OCI-LY7 (cell line): Measurements from ENCODE around the gene RAB27B. TPM values are rescaled to one million over a fixed set of nuclear protein-coding genes. Genes with fewer than 3 reads are reported as not detected.

Experiments
- BruUV-seq: library from RNA; stranded (reverse); fragments of 400-500 nt; replicated peaks from 2 replicates; lab custom pipeline; 2021; lab: Mats Ljungman, UMichigan
- CTCF ChIA-PET: fragments of 300-600 bp; sonication (Branson Sonifier 250); formaldehyde crosslinking; loops from one replicate; lab custom pipeline; 2022; ENCODE audit warnings: antibody characterized with exemption; ENCODE audit not compliant: unreplicated experiment; lab: Charles Lee
- POLR2A ChIA-PET: fragments of 300-600 bp; sonication (Branson Sonifier 250); formaldehyde crosslinking; loops from one replicate; lab custom pipeline; 2022; ENCODE audit warnings: antibody characterized with exemption; lab: Charles Lee
- DNase-seq: peaks from one replicate; pipeline ENCODE4 v3.0.0-alpha.2; 2015; ENCODE audit warnings: low spot score
- H2AFZ ChIP-seq: fragments of 200-600 bp; sonication (generic), shearing (Covaris generic); 2 replicates; pipeline ENCODE4 v1.6.1; 2014; ENCODE audit warnings: mild to moderate bottlenecking, antibody characterized with exemption, low read length, moderate library complexity
- H3K27ac ChIP-seq: fragments of 200-600 bp; sonication (generic); 2 replicates; pipeline ENCODE4 v1.5.1; 2014; ENCODE audit warnings: mixed run types, low read depth, mild to moderate bottlenecking, moderate library complexity, low read length, inconsistent platforms; ENCODE audit not compliant: poor library complexity, severe bottlenecking
- H3K36me3 ChIP-seq: fragments of 200-600 bp; sonication (generic); 2 replicates; pipeline ENCODE4 v1.6.1; 2014; ENCODE audit warnings: mild to moderate bottlenecking, antibody characterized with exemption, low read length, moderate library complexity, mixed read lengths; ENCODE audit not compliant: insufficient read depth
- H3K4me1 ChIP-seq: fragments of 200-600 bp; sonication (generic); 2 replicates; pipeline ENCODE4 v1.5.1; 2014; ENCODE audit warnings: mild to moderate bottlenecking, low read length; ENCODE audit not compliant: insufficient read depth, poor library complexity, severe bottlenecking
- H3K4me2 ChIP-seq: fragments of 200-600 bp; sonication (generic); 2 replicates; pipeline ENCODE4 v1.6.1; 2014; ENCODE audit warnings: mild to moderate bottlenecking, low read length
- H3K4me3 ChIP-seq: fragments of 200-600 bp; sonication (generic); 2 replicates; pipeline ENCODE4 v1.5.1; 2014; ENCODE audit warnings: mild to moderate bottlenecking, low read depth, low read length; ENCODE audit not compliant: poor library complexity, severe bottlenecking
- H3K79me2 ChIP-seq: fragments of 200-600 bp; sonication (generic); 2 replicates; pipeline ENCODE4 v1.6.1; 2016; ENCODE audit warnings: low read depth, mild to moderate bottlenecking, low read length, moderate library complexity, mixed read lengths; ENCODE audit not compliant: insufficient read depth
- H3K9me2 ChIP-seq: fragments of 200-600 bp; sonication (generic); 2 replicates; pipeline ENCODE4 v1.6.1; 2016; ENCODE audit warnings: mild to moderate bottlenecking, low read length, mixed read lengths; ENCODE audit not compliant: insufficient read depth
- H3K9me3 ChIP-seq: fragments of 200-600 bp; sonication (generic); 2 replicates; pipeline ENCODE4 v1.6.1; 2014; ENCODE audit warnings: mild to moderate bottlenecking, mixed run types, low read length, mixed read lengths
- H4K20me1 ChIP-seq: fragments of 200-600 bp; sonication (generic); 2 replicates; pipeline ENCODE4 v1.6.1; 2014; ENCODE audit warnings: mild to moderate bottlenecking, antibody characterized with exemption, low read length, moderate library complexity, mixed read lengths; ENCODE audit not compliant: insufficient read depth
- EZH2phosphoT487 ChIP-seq: fragments of 200-600 bp; sonication (generic); IDR thresholded peaks from 2 replicates; pipeline ENCODE4 v1.6.1; 2018; ENCODE audit warnings: low read depth, borderline replicate concordance, mild to moderate bottlenecking, mixed run types, antibody characterized with exemption, low read length, moderate library complexity, mixed read lengths
- intact Hi-C: fragments of 100-400 bp; cut with micrococcal nuclease; formaldehyde crosslinking; loops from one replicate; pipeline ENCODE4 v1.10.0; 2022; ENCODE audit not compliant: unreplicated experiment
- total RNA-seq, 2 experiments: library from RNA; depleted of rRNA in 1 of 2; stranded (reverse); fragments of >200 nt in 1 of 2; shearing (Covaris generic) in 1 of 2; gene quantifications; 2 replicates each; pipeline ENCODE4 v1.2.3, GENCODE V29; 2014 to 2022
- TF ChIP-seq, protein P1 (sequence below): fragments of 200-600 bp; sonication (generic); conservative IDR thresholded peaks from 2 replicates; pipeline ENCODE4 v1.5.1; 2014; ENCODE audit warnings: mild to moderate bottlenecking, antibody characterized with exemption, low read length, moderate library complexity, mixed read lengths

RAB27B gene
- total RNA-seq, 2 experiments from 2014 or later: not detected

DNA sequence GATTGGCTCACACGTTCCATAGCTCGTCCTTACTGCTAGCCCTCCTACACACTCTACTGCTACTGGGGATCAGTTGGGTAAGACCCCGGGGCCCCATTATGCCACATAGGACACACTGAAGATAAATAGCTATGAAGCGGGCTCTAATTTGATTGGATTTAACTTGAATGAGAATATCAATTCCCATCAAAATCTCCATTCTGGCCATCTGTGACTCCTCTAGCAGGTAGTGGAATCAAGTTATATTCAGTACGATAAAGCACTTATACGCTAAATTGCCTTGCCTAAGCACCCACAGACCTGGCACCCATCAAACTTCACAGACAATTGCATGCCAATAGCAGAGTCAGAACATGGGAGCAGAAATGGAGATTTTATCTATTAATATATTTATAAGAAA lies 91.1 kb downstream of the RAB27B start:
- POLR2A ChIA-PET: interaction anchor here (0.5 kb wide), 1 partner anchor 1584 kb away, joined by 4 read pairs; no protein-coding TSS in a partner anchor
- Histone ChIP-seq H3K4me1 (no peaks in the 10 kb centered on the region), H4K20me1 (no peaks in the 10 kb centered on the region), H3K27ac (no peak overlapping the region), H3K79me2 (no peaks in the 10 kb centered on the region), H3K9me2 (no peaks in the 10 kb centered on the region), H3K36me3 (no peaks in the 10 kb centered on the region), H3K9me3 (no peaks in the 10 kb centered on the region), H3K4me3 (no peak overlapping the region), H2AFZ (no peak overlapping the region), H3K4me2 (no peak overlapping the region)
- no peak for TF ChIP-seq EZH2phosphoT487
- TF ChIP-seq, protein P1, sequence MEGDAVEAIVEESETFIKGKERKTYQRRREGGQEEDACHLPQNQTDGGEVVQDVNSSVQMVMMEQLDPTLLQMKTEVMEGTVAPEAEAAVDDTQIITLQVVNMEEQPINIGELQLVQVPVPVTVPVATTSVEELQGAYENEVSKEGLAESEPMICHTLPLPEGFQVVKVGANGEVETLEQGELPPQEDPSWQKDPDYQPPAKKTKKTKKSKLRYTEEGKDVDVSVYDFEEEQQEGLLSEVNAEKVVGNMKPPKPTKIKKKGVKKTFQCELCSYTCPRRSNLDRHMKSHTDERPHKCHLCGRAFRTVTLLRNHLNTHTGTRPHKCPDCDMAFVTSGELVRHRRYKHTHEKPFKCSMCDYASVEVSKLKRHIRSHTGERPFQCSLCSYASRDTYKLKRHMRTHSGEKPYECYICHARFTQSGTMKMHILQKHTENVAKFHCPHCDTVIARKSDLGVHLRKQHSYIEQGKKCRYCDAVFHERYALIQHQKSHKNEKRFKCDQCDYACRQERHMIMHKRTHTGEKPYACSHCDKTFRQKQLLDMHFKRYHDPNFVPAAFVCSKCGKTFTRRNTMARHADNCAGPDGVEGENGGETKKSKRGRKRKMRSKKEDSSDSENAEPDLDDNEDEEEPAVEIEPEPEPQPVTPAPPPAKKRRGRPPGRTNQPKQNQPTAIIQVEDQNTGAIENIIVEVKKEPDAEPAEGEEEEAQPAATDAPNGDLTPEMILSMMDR: no peak
- intact Hi-C loops: no loop called here
- no peak for DNase-seq
- CTCF ChIA-PET: no interaction called here
- BruUV-seq: no TSS peak

DNA sequence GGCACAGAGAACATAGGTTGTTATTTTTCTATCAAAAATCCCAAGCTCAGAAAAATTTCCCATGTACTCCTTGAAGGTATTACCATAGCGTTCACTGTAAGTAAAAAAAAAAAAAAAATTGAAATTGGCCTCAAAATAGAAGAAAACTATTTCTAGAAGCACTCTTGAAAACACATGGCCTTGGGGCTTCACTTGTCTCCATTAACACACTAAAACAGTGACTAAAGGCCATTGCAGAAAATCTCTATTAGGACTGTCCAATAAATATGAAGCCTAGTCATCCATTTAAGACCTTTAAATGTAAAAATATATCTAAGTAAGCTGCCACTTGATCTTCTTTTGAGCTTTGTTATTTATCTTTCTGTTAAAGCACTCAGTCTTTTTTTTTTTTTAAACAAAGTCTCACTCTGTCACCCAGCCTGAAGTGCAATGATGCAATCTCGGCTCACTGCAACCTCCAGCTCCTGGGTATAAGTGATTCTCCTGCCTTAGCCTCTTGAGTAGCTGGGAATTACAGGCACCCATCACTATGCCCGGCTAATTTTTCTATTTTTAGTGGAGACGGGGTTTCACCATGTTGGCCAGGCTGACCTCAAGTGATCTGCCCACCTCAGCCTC lies 95.2 kb downstream of the RAB27B start:
- intact Hi-C loops: no loop called here
- CTCF ChIA-PET: no interaction called here
- H3K4me2 ChIP-seq: no peak overlapping the region
- no peak for TF ChIP-seq EZH2phosphoT487
- TF ChIP-seq, protein P1: no peak
- H3K9me3 ChIP-seq: no peaks in the 10 kb centered on the region
- H3K79me2 ChIP-seq: no peaks in the 10 kb centered on the region
- H3K9me2 ChIP-seq: no peaks in the 10 kb centered on the region
- H3K4me3 ChIP-seq: no peak overlapping the region
- DNase-seq: no peak
- H3K36me3 ChIP-seq: no peaks in the 10 kb centered on the region
- H3K4me1 ChIP-seq: no peaks in the 10 kb centered on the region
- no peaks in the 10 kb centered on the region for H4K20me1 ChIP-seq
- POLR2A ChIA-PET: interaction anchor here (0.6 to 0.7 kb wide), 3 partner anchors 935 to 1534 kb away, joined by 3 to 5 read pairs (median 4); no protein-coding TSS in a partner anchor
- BruUV-seq: no TSS peak
- no peak overlapping the region for H2AFZ ChIP-seq
- no peak overlapping the region for H3K27ac ChIP-seq

DNA sequence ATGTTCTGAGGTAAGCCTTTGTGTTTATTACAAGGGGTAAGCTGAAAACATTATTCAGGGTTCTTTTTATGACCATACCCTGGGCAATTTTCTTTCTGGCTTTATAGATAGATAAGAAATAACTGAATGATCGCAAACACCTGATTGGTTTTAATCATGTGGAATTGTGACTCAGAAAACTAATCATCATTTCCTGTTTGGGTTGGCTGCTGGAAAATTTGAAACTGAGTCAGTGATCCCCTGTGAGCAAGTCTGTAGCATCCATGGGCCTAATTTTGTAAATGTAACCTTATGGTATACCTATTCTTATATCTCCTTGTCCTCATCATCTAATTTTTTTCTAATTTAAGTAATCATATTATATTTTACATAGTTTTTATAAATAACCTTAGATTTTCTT lies 96.7 kb downstream of the RAB27B start:
- DNase-seq: no peak
- no TSS peak for BruUV-seq
- H3K36me3 ChIP-seq: no peaks in the 10 kb centered on the region
- H3K4me1 ChIP-seq: no peaks in the 10 kb centered on the region
- no peak overlapping the region for H3K4me3 ChIP-seq
- POLR2A ChIA-PET: no interaction called here
- intact Hi-C loops: no loop called here
- CTCF ChIA-PET: no interaction called here
- H3K4me2 ChIP-seq: no peak overlapping the region
- no peak overlapping the region for H3K27ac ChIP-seq
- no peaks in the 10 kb centered on the region for H3K9me2 ChIP-seq
- H2AFZ ChIP-seq: no peak overlapping the region
- H3K79me2 ChIP-seq: no peaks in the 10 kb centered on the region
- no peaks in the 10 kb centered on the region for H4K20me1 ChIP-seq
- H3K9me3 ChIP-seq: no peaks in the 10 kb centered on the region
- no peak for TF ChIP-seq EZH2phosphoT487
- TF ChIP-seq, protein P1: no peak
